T47D (cell line): ENCODE results near the gene VPS52.
A peak's percentile ranks its signal among the peaks of the same experiment; 100 is the strongest.

Experiments
- DNase-seq, 2 experiments: peaks; one replicate each; pipeline versions ENCODE4 v3.0.0 to v3.0.0-alpha.2; 2011 to 2012; ENCODE audit warnings: low read depth in 1 of 2, low spot score in 1 of 2
- JUND ChIP-seq: IDR thresholded peaks from 2 replicates; pipeline ENCODE4 v1.6.1; 2012; ENCODE audit warnings: low read depth
- in situ Hi-C: cut with HindIII; loops from 2 replicates; pipeline ENCODE4 v1.10.0; 2016; ENCODE audit warnings: low sequenced_read_pairs, low pct_unique_long_range_greater_than_20kb

Gene VPS52

GRCh38 chr6:33206027-33206863 is 65.4 kb downstream of the VPS52 start:
- in situ Hi-C loops: no loop called here
- no peak for TF ChIP-seq JUND
- DNase-seq: no peak

GRCh38 chr6:33205191-33206026 is 66.3 kb downstream of the VPS52 start:
- no peak for DNase-seq
- in situ Hi-C loops: no loop called here
- no peak for TF ChIP-seq JUND

- in situ Hi-C loops: no loop called here
Observed at GRCh38 chr6:33204415-33205190, 67.1 kb downstream of the VPS52 start, which contains the start of gene HSD17B8. HSD17B8 (plus strand) TSS chr6:33204655; CDS start chr6:33204669, 14 bp downstream.

GRCh38 chr6:33204165-33204414 is 67.6 kb downstream of the VPS52 start:
- in situ Hi-C loops: no loop called here
- TF ChIP-seq JUND: no peak
- no peak for DNase-seq

More at GRCh38 chr6:33204415-33205190, 67.1 kb downstream of the VPS52 start, which contains the start of gene HSD17B8:
- no peak for TF ChIP-seq JUND
- peak; percentile 93 to 98 for DNase-seq

DNA sequence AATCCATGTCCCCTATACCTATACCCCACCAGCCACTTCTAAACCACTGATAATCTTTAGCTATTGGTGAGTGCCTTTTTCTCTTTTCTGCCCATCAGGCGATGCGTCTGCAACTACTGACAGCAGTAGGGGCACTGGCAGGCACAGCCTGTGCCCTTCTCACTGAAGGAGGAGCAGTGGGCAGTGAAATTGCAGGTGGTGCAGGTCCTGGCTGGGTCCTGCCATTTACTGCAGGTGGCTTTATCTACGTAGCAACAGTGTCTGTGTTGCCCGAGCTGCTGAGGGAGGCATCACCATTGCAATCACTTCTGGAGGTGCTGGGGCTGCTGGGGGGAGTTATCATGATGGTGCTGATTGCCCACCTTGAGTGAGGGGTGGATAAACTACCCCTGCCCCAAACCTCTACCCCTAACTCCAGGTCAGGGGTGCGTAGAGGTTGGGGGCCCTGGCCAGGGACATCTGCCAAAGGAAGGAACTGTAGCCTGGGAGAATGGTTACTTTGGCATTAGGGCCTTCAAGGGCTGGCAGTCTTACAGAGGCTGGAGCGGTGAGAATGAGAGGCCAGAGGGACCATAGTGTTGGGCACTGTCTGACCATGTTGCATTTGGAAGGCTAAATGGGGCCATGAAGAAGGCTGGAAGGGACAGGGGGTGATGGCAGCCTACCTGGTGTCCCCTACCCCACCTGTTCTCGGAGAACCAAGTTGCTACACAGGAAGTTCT is 68.1 kb downstream of the VPS52 start:
- no peak for DNase-seq
- no peak for TF ChIP-seq JUND
- in situ Hi-C loops: no loop called here

DNA sequence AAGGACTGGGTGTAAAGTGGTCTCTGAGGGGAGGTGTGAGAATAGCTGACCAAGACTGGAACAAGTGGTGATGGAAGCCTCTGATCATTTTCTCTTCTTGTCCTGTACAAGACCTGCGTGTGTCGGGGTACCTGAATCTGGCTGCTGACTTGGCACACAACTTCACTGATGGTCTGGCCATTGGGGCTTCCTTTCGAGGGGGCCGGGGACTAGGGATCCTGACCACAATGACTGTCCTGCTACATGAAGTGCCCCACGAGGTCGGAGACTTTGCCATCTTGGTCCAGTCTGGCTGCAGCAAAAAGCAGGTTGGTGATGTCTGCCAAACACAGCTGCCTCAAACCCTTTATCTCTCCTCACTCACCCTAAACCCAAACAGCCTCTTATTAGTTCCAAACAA is 68.9 kb downstream of the VPS52 start:
- no peak for DNase-seq
- no peak for TF ChIP-seq JUND
- in situ Hi-C loops: no loop called here

GRCh38 chr6:33201935-33202334 is 69.7 kb downstream of the VPS52 start:
- no peak for TF ChIP-seq JUND
- no peak for DNase-seq
- in situ Hi-C loops: no loop called here

DNA sequence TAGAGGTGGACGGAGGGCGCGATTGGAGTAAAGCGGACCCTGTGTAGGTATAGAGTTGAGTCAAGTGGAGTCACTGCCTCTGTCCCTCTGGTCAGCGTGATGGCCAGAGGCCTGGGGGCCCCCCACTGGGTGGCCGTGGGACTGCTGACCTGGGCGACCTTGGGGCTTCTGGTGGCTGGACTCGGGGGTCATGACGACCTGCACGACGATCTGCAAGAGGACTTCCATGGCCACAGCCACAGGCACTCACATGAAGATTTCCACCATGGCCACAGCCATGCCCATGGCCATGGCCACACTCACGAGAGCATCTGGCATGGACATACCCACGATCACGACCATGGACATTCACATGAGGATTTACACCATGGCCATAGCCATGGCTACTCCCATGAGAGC is 70.5 kb downstream of the VPS52 start:
- no peak for DNase-seq
- in situ Hi-C loops: no loop called here
- no peak for TF ChIP-seq JUND
